ENCODE data around the gene CDH5. TPM values are rescaled to one million over a fixed set of nuclear protein-coding genes. Genes with fewer than 3 reads are reported as not detected.

CDH5 gene
- total RNA-seq, 1 experiment from 2014 or later, result 3.6 TPM

DNA sequence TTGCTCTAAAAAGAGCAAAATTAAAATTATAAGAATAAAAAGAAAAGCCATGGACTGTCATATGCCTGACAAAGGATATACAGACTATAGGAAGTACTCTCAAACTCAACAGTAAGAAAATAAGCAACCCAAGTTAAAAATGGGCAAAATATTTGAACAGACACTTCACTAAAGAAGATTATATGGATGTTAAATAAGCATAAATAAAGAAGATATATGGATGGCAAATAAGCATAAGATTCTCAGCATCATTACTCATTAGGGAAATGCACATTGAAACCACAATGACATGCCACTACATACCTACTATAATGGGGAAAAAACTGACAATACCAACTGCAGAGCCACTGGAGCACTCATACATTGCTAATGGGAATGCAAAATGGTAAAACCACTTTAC, 45.7 kb downstream of the CDH5 start:
- H3F3A ChIP-seq (ENCODE audit: insufficient read depth, low read depth), result peaks cover 38% of the 10 kb centered on the region
- POLR2A ChIA-PET (ENCODE audit: unreplicated experiment), result no interaction called here
- H3K36me3 ChIP-seq (ENCODE audit: low read depth), result peaks cover 5% of the 10 kb centered on the region
- H3K4me3 ChIP-seq, result no peak overlapping the region
- intact Hi-C loops (cut with micrococcal nuclease; ENCODE audit: unreplicated experiment), result no loop called here
- no peak for DNase-seq
- TF ChIP-seq, protein P1, sequence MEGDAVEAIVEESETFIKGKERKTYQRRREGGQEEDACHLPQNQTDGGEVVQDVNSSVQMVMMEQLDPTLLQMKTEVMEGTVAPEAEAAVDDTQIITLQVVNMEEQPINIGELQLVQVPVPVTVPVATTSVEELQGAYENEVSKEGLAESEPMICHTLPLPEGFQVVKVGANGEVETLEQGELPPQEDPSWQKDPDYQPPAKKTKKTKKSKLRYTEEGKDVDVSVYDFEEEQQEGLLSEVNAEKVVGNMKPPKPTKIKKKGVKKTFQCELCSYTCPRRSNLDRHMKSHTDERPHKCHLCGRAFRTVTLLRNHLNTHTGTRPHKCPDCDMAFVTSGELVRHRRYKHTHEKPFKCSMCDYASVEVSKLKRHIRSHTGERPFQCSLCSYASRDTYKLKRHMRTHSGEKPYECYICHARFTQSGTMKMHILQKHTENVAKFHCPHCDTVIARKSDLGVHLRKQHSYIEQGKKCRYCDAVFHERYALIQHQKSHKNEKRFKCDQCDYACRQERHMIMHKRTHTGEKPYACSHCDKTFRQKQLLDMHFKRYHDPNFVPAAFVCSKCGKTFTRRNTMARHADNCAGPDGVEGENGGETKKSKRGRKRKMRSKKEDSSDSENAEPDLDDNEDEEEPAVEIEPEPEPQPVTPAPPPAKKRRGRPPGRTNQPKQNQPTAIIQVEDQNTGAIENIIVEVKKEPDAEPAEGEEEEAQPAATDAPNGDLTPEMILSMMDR (conservative IDR thresholded peaks at IDR 0.05), result no peak
- TF ChIP-seq EZH2 (IDR thresholded peaks at IDR 0.05; ENCODE audit: low read depth), result no peak
- H3K4me1 ChIP-seq (replicated peaks; ENCODE audit: insufficient read depth), result peaks cover 50% of the 10 kb centered on the region
- H3K27ac ChIP-seq, result no peak overlapping the region
- H3K27me3 ChIP-seq (ENCODE audit: insufficient read depth, low read depth), result no peaks in the 10 kb centered on the region
- H3K4me2 ChIP-seq, result no peak overlapping the region
- BruUV-seq (replicated peaks), result no TSS peak
- peaks cover 9% of the 10 kb centered on the region; the same call in 1 of the 2 replicates for H3K9me3 ChIP-seq (ENCODE audit: insufficient read depth, low read depth)
- H4K20me1 ChIP-seq (ENCODE audit: insufficient read depth), result no peaks in the 10 kb centered on the region
- no peaks in the 10 kb centered on the region for H3K79me2 ChIP-seq (ENCODE audit: low read depth)
- CTCF ChIA-PET, result no interaction called here
- H3K9me2 ChIP-seq (ENCODE audit: insufficient read depth), result no peaks in the 10 kb centered on the region
- no peak overlapping the region for H2AFZ ChIP-seq

DNA sequence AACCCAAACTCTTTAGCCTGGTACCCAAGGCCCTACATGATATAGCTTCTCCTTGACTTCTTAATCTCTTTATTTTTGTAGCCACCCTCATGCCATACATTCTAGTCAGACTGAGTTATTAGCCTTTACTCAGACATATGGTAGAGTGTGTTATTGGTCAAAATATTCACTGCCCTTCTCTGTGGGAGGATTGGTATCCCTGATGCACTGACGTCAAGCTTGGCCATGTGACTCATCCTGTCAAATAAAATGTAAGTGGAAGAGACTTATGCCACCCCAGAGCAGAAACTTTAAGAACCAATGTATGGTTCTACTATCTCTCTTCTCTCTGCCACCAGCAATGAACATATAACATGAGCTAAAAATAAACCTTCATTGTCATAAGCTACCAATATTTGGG, 48.4 kb downstream of the CDH5 start:
- no peak for DNase-seq
- H3K4me1 ChIP-seq (replicated peaks; ENCODE audit: insufficient read depth), result peaks cover 23% of the 10 kb centered on the region
- H3K36me3 ChIP-seq (ENCODE audit: low read depth), result peaks cover 5% of the 10 kb centered on the region
- peaks cover 7% of the 10 kb centered on the region; the same call in 1 of the 2 replicates for H3K9me3 ChIP-seq (ENCODE audit: insufficient read depth, low read depth)
- ChIA-PET POLR2A (ENCODE audit: unreplicated experiment) (interaction anchor here (0.6 kb wide), 1 partner anchor 61 kb away, joined by 5 read pairs; no protein-coding TSS in a partner anchor), CTCF (no interaction called here)
- no peaks in the 10 kb centered on the region for H3K27me3 ChIP-seq (ENCODE audit: insufficient read depth, low read depth)
- H3K27ac ChIP-seq, result no peak overlapping the region
- H3K4me3 ChIP-seq, result no peak overlapping the region
- H3K79me2 ChIP-seq (ENCODE audit: low read depth), result no peaks in the 10 kb centered on the region
- no peak for TF ChIP-seq EZH2 (IDR thresholded peaks at IDR 0.05; ENCODE audit: low read depth)
- TF ChIP-seq, protein P1 (conservative IDR thresholded peaks at IDR 0.05), result no peak
- H3F3A ChIP-seq (ENCODE audit: insufficient read depth, low read depth), result peaks cover 25% of the 10 kb centered on the region
- H3K9me2 ChIP-seq (ENCODE audit: insufficient read depth), result no peaks in the 10 kb centered on the region
- H4K20me1 ChIP-seq (ENCODE audit: insufficient read depth), result no peaks in the 10 kb centered on the region
- intact Hi-C loops (cut with micrococcal nuclease; ENCODE audit: unreplicated experiment), result no loop called here
- BruUV-seq (replicated peaks), result no TSS peak
- H3K4me2 ChIP-seq, result no peak overlapping the region
- no peak overlapping the region for H2AFZ ChIP-seq

DNA sequence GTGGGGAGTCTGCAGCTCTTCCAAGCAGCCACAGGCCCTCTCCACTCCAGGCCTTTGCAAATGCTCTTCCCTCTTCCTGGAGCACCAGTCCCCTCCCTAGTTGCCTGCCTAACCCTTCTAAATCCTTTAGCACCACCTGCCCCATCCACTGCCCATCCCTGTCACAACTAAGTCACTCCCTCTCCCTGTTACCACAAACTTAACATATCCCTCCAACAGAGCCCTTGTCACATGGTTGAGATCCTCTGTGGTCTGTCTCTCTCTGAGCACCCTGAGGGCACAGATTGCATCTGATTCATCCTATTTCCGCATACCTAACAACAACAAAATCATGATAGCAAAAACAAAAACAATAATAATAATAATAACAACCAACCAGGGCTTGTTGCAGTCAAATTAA, 49.6 kb downstream of the CDH5 start:
- TF ChIP-seq EZH2 (IDR thresholded peaks at IDR 0.05; ENCODE audit: low read depth), result no peak
- TF ChIP-seq, protein P1 (conservative IDR thresholded peaks at IDR 0.05), result no peak
- CTCF ChIA-PET, result interaction anchor here (0.5 kb wide), 1 partner anchor 173 kb away, joined by 6 read pairs; no protein-coding TSS in a partner anchor
- POLR2A ChIA-PET (ENCODE audit: unreplicated experiment), result no interaction called here
- Histone ChIP-seq H4K20me1 (ENCODE audit: insufficient read depth) (no peaks in the 10 kb centered on the region), H3K79me2 (ENCODE audit: low read depth) (no peaks in the 10 kb centered on the region), H3K9me2 (ENCODE audit: insufficient read depth) (no peaks in the 10 kb centered on the region), H3F3A (ENCODE audit: insufficient read depth, low read depth) (peaks cover 17% of the 10 kb centered on the region), H3K27me3 (ENCODE audit: insufficient read depth, low read depth) (no peaks in the 10 kb centered on the region), H2AFZ (no peak overlapping the region), H3K27ac (peak overlapping the region; percentile 71), H3K36me3 (ENCODE audit: low read depth) (peaks cover 2% of the 10 kb centered on the region), H3K4me3 (no peak overlapping the region), H3K4me2 (no peak overlapping the region), H3K4me1 (replicated peaks; ENCODE audit: insufficient read depth) (peaks cover 19% of the 10 kb centered on the region), H3K9me3 (ENCODE audit: insufficient read depth, low read depth) (no peaks in the 10 kb centered on the region; the same call in 1 of the 2 replicates)
- intact Hi-C loops (cut with micrococcal nuclease; ENCODE audit: unreplicated experiment), result no loop called here
- no TSS peak for BruUV-seq (replicated peaks)
- DNase-seq, result peak in 1 of 2 experiments; percentile 44
